Astrocyte of the cerebellum (primary cell): ENCODE results near the gene CLN5.

Experiments used
- DNase-seq: peaks from one replicate; pipeline ENCODE4 v3.0.0-alpha.2; 2011; ENCODE audit warnings: low read depth
- H3K4me3 ChIP-seq: 2 replicates; pipeline ENCODE4 v1.5.1; 2011; ENCODE audit warnings: mild to moderate bottlenecking, low read depth, low read length, moderate library complexity
- in situ Hi-C: cut with HindIII; loops from 2 replicates; pipeline ENCODE4 v1.10.0; 2017; ENCODE audit warnings: low sequenced_read_pairs
- TF ChIP-seq, protein P1 (sequence below): IDR thresholded peaks from 2 replicates; pipeline ENCODE4 v1.5.1; 2012; ENCODE audit warnings: low read length, low read depth, moderate library complexity, mild to moderate bottlenecking; ENCODE audit errors: missing control alignments

The CLN5 gene

DNA sequence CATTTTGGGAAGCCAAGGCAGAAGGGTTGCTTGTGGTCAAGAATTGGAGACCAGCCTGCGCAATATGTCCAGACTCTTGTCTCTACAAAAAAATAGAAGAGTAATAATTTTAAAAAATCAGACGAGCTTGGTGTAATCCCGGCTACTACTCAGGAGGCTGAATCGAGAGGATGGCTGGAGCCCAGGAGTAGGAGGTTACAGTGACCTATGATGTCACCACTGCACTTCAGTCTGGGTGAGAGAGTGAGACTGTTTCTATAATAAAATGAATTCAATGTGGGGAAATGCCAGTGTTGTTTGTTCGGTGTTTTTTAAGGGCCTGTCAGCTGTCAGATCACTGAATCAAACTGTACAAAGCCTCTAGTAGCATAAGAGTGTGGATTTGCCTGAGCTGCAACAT is 36.3 kb downstream of the CLN5 start:
- TF ChIP-seq, protein P1, sequence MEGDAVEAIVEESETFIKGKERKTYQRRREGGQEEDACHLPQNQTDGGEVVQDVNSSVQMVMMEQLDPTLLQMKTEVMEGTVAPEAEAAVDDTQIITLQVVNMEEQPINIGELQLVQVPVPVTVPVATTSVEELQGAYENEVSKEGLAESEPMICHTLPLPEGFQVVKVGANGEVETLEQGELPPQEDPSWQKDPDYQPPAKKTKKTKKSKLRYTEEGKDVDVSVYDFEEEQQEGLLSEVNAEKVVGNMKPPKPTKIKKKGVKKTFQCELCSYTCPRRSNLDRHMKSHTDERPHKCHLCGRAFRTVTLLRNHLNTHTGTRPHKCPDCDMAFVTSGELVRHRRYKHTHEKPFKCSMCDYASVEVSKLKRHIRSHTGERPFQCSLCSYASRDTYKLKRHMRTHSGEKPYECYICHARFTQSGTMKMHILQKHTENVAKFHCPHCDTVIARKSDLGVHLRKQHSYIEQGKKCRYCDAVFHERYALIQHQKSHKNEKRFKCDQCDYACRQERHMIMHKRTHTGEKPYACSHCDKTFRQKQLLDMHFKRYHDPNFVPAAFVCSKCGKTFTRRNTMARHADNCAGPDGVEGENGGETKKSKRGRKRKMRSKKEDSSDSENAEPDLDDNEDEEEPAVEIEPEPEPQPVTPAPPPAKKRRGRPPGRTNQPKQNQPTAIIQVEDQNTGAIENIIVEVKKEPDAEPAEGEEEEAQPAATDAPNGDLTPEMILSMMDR = no peak

DNA sequence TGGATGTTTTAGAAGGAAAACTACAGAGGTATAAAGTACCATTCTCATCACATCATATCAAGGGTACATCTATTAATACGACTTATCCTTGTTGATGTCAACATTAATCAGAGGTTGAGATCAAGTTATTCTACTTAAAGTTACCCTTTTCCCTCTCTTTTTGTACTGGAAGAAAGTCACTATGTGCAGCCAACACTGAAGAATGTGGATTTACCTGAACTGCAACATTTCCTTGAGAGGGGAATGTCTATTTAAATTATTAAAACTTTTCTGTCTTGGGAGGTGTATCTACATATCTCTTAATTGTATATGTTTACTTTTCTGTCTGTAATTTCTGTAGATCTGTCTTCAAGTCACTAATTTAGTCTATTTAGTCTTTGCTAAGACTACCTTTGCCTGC is 37.6 kb downstream of the CLN5 start:
- H3K4me3 ChIP-seq = no peak overlapping the region
- DNase-seq = no peak
- TF ChIP-seq, protein P1 = no peak
- in situ Hi-C loops = no loop called here

More for the DNA sequence above, 36.3 kb downstream of the CLN5 start:
- in situ Hi-C loops = no loop called here
- no peak for DNase-seq
- H3K4me3 ChIP-seq = no peak overlapping the region

DNA sequence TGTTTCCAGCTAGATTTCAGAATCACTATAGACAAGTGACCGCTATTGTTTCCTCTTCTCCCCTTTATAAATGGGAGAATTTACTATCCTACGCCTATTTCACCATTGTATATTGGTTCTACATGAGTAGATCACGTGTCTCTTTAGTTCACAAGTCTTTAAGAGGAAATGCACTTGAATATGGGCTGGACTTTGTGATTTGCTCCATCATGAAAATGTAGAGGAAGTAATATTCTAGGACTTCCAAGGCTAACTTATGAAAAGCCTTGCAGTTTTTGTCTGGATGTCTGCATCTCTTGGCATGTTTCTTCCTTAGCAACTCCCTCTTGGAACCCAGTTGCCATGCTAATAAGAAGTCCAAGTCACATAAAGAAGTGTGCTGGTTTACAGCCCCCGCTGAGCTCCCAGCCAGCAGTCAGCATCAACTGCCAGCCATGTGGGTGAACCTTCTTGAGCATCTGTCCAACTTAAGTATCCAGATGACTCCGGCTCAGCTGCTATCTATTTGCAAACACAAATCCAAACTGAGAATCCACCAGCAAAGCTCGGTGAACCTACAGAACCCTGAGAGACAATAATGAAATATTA is 39.9 kb downstream of the CLN5 start:
- TF ChIP-seq, protein P1 = no peak
- in situ Hi-C loops = no loop called here
- DNase-seq = no peak
- H3K4me3 ChIP-seq = no peak overlapping the region

- in situ Hi-C loops = no loop called here
- TF ChIP-seq, protein P1 = no peak
- no peak overlapping the region for H3K4me3 ChIP-seq
- no peak for DNase-seq
These were observed 41.9 kb downstream of the CLN5 start for GRCh38 chr13:77033717-77034302.

GRCh38 chr13:77034881-77035280 is 43.0 kb downstream of the CLN5 start:
- TF ChIP-seq, protein P1 = no peak
- no peak overlapping the region for H3K4me3 ChIP-seq
- in situ Hi-C loops = no loop called here
- no peak for DNase-seq

DNA sequence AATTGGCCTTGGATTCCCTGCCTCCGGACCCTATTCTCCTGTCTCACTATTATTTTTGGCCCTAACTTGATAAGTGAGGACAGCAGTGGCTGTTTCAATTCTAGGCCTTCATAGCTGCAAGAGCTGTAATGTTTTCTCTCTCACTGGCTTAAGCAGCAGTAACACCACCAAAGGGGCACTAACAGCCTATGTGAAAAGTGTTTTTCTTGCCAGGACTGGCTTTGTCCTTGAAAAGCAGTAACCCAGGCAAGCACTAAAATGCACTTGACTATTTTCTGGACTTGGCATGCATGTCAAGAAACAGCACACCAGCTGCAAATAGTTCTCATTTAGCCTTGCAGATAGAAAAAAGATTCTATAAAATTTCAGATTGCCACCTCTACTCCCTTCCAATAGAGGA is 44.4 kb downstream of the CLN5 start:
- H3K4me3 ChIP-seq = no peak overlapping the region
- TF ChIP-seq, protein P1 = no peak
- in situ Hi-C loops = no loop called here
- DNase-seq = no peak
